Measurements from ENCODE around the gene RARG. TPM values are rescaled to one million over a fixed set of nuclear protein-coding genes. Genes with fewer than 3 reads are reported as not detected.

RARG gene
- total and polyA plus RNA-seq, 8 donors = 38.2 to 62.5 (median 46.7) TPM

DNA sequence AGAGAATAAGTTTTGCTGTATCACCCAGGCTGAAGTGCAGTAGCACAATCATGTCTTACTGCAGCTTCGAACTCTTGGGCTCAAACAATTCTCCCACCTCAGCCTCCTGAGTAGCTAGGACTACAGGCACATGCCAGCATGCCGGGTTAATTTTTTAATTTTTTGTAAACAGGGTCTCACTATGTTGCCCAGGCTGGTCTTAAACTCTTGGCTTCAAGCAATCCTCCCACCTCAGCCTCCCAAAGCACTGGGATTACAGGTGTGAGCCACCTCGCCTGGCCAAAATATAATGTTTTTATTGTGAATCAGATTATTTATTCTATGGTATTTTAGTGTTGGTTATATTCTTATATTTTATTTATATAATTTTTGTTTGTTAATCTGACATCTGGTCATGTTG, 55.3 kb downstream of the RARG start:
- peaks cover 13 to 26% of the 10 kb centered on the region in 2 donors for H3K4me1 ChIP-seq
- no peak for ATAC-seq

DNA sequence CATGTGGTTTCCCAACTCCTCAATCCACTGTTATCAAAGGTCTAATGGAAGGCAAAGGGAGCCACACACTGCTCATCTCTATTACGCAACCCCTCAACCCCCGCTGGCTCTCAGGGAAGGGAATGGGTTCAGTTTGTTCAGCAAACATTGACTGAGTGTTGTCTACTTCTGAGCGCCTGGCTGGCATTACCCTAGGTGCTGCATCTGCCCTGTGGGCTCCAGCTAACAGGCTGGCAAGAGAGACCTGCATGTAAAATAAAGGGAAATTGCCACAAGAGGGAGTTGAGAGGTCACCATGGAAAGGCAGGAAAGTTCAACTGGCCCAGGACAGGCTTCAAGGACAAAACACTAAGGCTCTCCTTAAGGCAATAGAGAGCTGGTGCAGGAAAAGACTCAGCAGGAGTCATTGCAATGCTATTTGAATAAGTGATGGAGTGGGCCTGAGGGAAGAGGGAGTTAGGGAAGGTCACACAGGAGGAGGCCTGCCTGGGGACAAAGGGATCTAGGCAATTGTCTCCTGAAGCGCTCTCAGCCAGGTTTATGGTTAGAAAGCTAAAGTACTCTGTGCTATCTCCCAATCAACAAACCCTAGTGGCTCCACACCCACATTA, 57.0 kb downstream of the RARG start:
- ATAC-seq (peak; percentile 80), DNase-seq (no peak)
- peaks cover 9 to 18% of the 10 kb centered on the region in 2 donors for H3K4me1 ChIP-seq
- no peaks in the 10 kb centered on the region for H3K27me3 ChIP-seq
- H3K4me3 ChIP-seq = no peak overlapping the region
- intact Hi-C loops (cut with DNase I) = no loop called here
- no peaks in the 10 kb centered on the region for H3K9me3 ChIP-seq
- H3K36me3 ChIP-seq = peaks cover 0 to 30% of the 10 kb centered on the region in 2 donors
- no peak overlapping the region for H3K27ac ChIP-seq
- TF ChIP-seq, protein P1, sequence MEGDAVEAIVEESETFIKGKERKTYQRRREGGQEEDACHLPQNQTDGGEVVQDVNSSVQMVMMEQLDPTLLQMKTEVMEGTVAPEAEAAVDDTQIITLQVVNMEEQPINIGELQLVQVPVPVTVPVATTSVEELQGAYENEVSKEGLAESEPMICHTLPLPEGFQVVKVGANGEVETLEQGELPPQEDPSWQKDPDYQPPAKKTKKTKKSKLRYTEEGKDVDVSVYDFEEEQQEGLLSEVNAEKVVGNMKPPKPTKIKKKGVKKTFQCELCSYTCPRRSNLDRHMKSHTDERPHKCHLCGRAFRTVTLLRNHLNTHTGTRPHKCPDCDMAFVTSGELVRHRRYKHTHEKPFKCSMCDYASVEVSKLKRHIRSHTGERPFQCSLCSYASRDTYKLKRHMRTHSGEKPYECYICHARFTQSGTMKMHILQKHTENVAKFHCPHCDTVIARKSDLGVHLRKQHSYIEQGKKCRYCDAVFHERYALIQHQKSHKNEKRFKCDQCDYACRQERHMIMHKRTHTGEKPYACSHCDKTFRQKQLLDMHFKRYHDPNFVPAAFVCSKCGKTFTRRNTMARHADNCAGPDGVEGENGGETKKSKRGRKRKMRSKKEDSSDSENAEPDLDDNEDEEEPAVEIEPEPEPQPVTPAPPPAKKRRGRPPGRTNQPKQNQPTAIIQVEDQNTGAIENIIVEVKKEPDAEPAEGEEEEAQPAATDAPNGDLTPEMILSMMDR (IDR thresholded peaks at IDR 0.05) = peak in 1 of 2 donors; percentile 19

More for the DNA sequence above, 55.3 kb downstream of the RARG start:
- no peaks in the 10 kb centered on the region for H3K27me3 ChIP-seq
- peaks cover 0 to 13% of the 10 kb centered on the region in 2 donors for H3K36me3 ChIP-seq
- no peak for DNase-seq
- no peak overlapping the region for H3K4me3 ChIP-seq
- no peak overlapping the region for H3K27ac ChIP-seq
- intact Hi-C loops (cut with DNase I) = no loop called here
- no peaks in the 10 kb centered on the region for H3K9me3 ChIP-seq
- TF ChIP-seq, protein P1 (IDR thresholded peaks at IDR 0.05) = no peak

DNA sequence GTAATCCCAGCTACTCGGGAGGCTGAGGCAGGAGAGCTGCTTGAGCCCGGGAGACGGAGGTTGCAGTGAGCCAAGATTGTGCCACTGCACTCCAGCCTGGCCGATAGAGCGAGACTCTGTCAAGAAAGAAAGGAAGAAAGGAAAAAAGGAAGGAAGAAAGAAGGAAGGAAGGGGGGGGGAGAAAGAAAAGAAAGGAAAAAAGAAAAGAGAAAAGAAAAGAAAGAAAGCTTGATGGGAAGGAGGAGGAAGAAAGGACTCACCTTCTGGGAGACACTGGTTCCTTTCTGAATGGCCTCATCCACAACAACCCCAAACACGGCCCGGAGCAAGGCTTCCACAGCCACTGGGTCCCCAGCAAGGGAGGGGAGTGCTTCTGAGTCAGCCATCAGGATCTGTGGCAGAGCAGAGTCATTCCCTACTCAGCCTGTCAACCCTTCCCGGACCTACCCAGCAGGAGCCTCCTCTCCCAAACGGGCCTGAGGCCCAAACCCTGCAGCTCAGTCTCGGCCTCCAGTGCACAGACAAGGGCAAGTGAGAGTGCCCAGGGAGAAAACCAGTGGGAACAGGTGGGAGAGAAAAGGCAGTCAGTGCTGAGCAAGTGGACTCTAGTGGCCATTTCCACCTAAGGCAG, 58.8 kb downstream of the RARG start:
- intact Hi-C loops (cut with DNase I) = no loop called here
- Histone ChIP-seq H3K4me3 (no peak overlapping the region), H3K27me3 (no peaks in the 10 kb centered on the region), H3K36me3 (peaks cover 0 to 35% of the 10 kb centered on the region in 2 donors), H3K9me3 (no peaks in the 10 kb centered on the region), H3K27ac (no peak overlapping the region), H3K4me1 (peaks cover 9% of the 10 kb centered on the region in 2 donors)
- no peak for DNase-seq
- ATAC-seq = no peak
- TF ChIP-seq, protein P1 (IDR thresholded peaks at IDR 0.05) = no peak

DNA sequence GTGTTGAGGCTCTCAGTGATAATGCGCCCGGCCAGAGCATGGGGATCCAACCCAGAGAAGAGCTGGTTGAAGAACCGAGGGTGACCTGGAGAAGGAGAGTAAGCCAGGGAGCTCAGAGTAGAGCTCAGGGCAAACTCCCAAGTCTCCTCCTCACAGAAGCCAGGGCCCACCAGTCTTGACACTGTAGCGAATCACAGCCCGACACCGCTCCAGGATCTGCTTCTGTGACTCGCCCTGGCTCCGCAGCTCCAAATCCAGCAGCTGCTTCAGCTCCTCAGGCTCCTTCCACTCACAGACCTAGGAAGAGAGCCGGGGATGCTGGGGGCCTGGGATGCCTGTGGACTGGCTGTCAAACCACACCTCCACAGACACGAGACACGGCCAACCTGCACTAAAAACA, 59.7 kb downstream of the RARG start:
- ATAC-seq (no peak), DNase-seq (no peak)
- Histone ChIP-seq H3K36me3 (peaks cover 0 to 35% of the 10 kb centered on the region in 2 donors), H3K4me3 (no peak overlapping the region), H3K27ac (no peak overlapping the region), H3K4me1 (peaks cover 9% of the 10 kb centered on the region in 2 donors), H3K9me3 (no peaks in the 10 kb centered on the region), H3K27me3 (no peaks in the 10 kb centered on the region)
- TF ChIP-seq, protein P1 (IDR thresholded peaks at IDR 0.05) = no peak
- intact Hi-C loops (cut with DNase I) = no loop called here

DNA sequence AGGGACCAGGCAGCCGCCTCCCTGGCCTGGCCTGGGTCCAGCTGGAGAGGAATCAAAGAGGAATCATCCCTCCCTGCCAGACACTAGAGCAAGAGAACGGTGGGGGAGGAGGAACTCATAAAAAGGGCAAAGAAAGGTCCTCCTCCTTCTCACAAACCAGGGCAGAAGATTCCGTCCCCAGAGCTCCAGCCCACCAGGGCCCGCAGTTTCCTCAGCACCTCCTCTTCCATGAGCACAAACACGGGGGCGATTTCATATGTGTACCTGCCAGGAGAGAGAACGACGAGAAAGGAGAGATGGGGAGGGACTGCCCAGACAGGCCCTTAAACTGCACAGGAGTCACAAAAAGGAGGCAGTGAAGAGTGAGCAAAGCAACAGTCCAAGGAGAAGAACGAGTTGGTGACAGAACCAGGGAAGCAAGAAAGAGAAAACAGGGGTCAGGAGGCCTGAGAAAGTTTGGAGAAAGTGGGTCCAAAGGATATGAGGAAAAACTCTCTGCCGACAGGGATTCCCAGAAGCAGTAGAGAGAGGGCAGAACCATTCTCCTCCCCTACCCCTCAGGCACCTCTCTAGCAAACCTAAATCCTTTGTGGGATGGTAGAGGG, 60.2 kb downstream of the RARG start:
- Histone ChIP-seq H3K9me3 (no peaks in the 10 kb centered on the region), H3K4me3 (no peak overlapping the region), H3K36me3 (peaks cover 0 to 35% of the 10 kb centered on the region in 2 donors), H3K27me3 (no peaks in the 10 kb centered on the region), H3K4me1 (peaks cover 9% of the 10 kb centered on the region in 2 donors), H3K27ac (no peak overlapping the region)
- no peak for DNase-seq
- intact Hi-C loops (cut with DNase I) = no loop called here
- no peak for ATAC-seq
- TF ChIP-seq, protein P1 (IDR thresholded peaks at IDR 0.05) = no peak

All from left lung (tissue), 10 donors.